Measurements from ENCODE around the gene HELZ.
"Not testable (repeated sequence)": the region's sequence is repeated elsewhere in the genome, so short reads cannot be mapped to it uniquely, and the experiment has no call there.

HELZ gene

GRCh38 chr17:67183531-67183930 is 61.5 kb downstream of the HELZ start:
- no peak for DNase-seq

- no peak for DNase-seq
These were observed 63.2 kb downstream of the HELZ start for GRCh38 chr17:67181825-67182224.

- DNase-seq = no peak
These were observed 64.7 kb downstream of the HELZ start for GRCh38 chr17:67180275-67180674.

- no peak for DNase-seq
These were observed 66.4 kb downstream of the HELZ start for GRCh38 chr17:67178555-67178954.

- DNase-seq = no peak
These were observed 67.3 kb downstream of the HELZ start for GRCh38 chr17:67177732-67178131.

GRCh38 chr17:67174190-67174589 is 70.8 kb downstream of the HELZ start:
- DNase-seq = no peak

GRCh38 chr17:67171560-67171959 is 73.4 kb downstream of the HELZ start:
- no peak for DNase-seq

GRCh38 chr17:67168496-67168895 is 76.5 kb downstream of the HELZ start:
- DNase-seq = no peak

- no peak for DNase-seq
These were observed 79.8 kb downstream of the HELZ start for GRCh38 chr17:67165201-67165600.

- DNase-seq = no peak
These were observed 80.7 kb downstream of the HELZ start for GRCh38 chr17:67164302-67164701.

GRCh38 chr17:67162771-67163170 is 82.2 kb downstream of the HELZ start:
- no peak for DNase-seq

- DNase-seq = no peak
These were observed 83.4 kb downstream of the HELZ start for GRCh38 chr17:67161573-67161972.

GRCh38 chr17:67160791-67161190 is 84.2 kb downstream of the HELZ start:
- DNase-seq = no peak

- DNase-seq = no peak
These were observed 87.0 kb downstream of the HELZ start for GRCh38 chr17:67157732-67158639.

- DNase-seq = no peak
These were observed 88.5 kb downstream of the HELZ start for GRCh38 chr17:67156269-67157199.

- DNase-seq = no peak
These were observed 92.2 kb downstream of the HELZ start for GRCh38 chr17:67152824-67153223.

- no peak for DNase-seq
These were observed 93.3 kb downstream of the HELZ start for GRCh38 chr17:67151717-67152116.

GRCh38 chr17:67150826-67151225 is 94.2 kb downstream of the HELZ start:
- no peak for DNase-seq

- DNase-seq = no peak
These were observed 96.6 kb downstream of the HELZ start for GRCh38 chr17:67148352-67148751.

- DNase-seq = no peak
These were observed 99.7 kb downstream of the HELZ start for GRCh38 chr17:67145183-67145805.

- no peak for DNase-seq
These were observed 101.7 kb downstream of the HELZ start for GRCh38 chr17:67143318-67143717.

GRCh38 chr17:67142030-67142429 is 103.0 kb downstream of the HELZ start:
- DNase-seq = not testable (repeated sequence)

Measured in NCI-H2081 treated with DMSO at 0.1 percent for 48 hours (cell line).